CD14-positive monocyte (primary cell): ENCODE data around the gene SERPINA1. TPM values are rescaled to one million over a fixed set of nuclear protein-coding genes. Genes with fewer than 3 reads are reported as not detected.
A peak's percentile ranks its signal among the peaks of the same experiment; 100 is the strongest.

ENCODE experiments used
- DNase-seq, 3 donors: peaks; one replicate each; pipeline ENCODE4 v3.0.0-alpha.2; 2011 to 2022
- H2AFZ ChIP-seq: 2 replicates; pipeline ENCODE4 v1.6.0; 2012; ENCODE audit warnings: mild to moderate bottlenecking, low read depth, low read length, inconsistent platforms; ENCODE audit not compliant: insufficient read depth, poor library complexity, severe bottlenecking
- H3K27ac ChIP-seq, 2 donors: 1 replicate in 1 of 2; 2 replicates in 1 of 2; pipeline ENCODE4 v1.5.1; 2012 to 2013; ENCODE audit warnings: low read length in 2 of 2, control low read depth in 1 of 2, inconsistent platforms in 1 of 2, low read depth in 1 of 2, mild to moderate bottlenecking in 1 of 2
- H3K27me3 ChIP-seq, 2 donors: one replicate each; pipeline versions ENCODE4 v1.6.0 to v1.6.1; 2011 to 2013; ENCODE audit warnings: low read length in 2 of 2; ENCODE audit not compliant: control insufficient read depth in 2 of 2, insufficient read depth in 2 of 2
- H3K36me3 ChIP-seq, 2 donors: replicated peaks in 1 of 2; 1 replicate in 1 of 2; 2 replicates in 1 of 2; pipeline versions ENCODE4 v1.5.1 to v1.6.1; 2012 to 2013; ENCODE audit warnings: low read length in 2 of 2, control low read depth in 1 of 2, inconsistent platforms in 1 of 2, mild to moderate bottlenecking in 1 of 2; ENCODE audit not compliant: insufficient read depth in 2 of 2, control insufficient read depth in 1 of 2
- H3K4me1 ChIP-seq, 2 donors: 1 replicate in 1 of 2; 2 replicates in 1 of 2; pipeline versions ENCODE4 v1.5.1 to v1.6.1; 2012 to 2013; ENCODE audit warnings: low read length in 2 of 2, control low read depth in 1 of 2, inconsistent platforms in 1 of 2, mild to moderate bottlenecking in 1 of 2, moderate library complexity in 1 of 2; ENCODE audit not compliant: insufficient read depth in 2 of 2, control insufficient read depth in 1 of 2
- H3K4me2 ChIP-seq: replicated peaks from 2 replicates; pipeline ENCODE3; 2012; ENCODE audit warnings: low read length, moderate library complexity, mild to moderate bottlenecking; ENCODE audit not compliant: poor library complexity, severe bottlenecking; ENCODE audit errors: extremely low read depth
- H3K4me3 ChIP-seq, 3 experiments: fragments of 200-600 bp in 1 of 3; sonication (generic) in 1 of 3; replicated peaks in 1 of 3; 1 replicate in 2 of 3; 2 replicates in 1 of 3; pipeline ENCODE4 v1.5.1; 2011 to 2013; ENCODE audit warnings: low read length in 3 of 3, mild to moderate bottlenecking in 3 of 3, control low read depth in 2 of 3, low read depth in 2 of 3, inconsistent platforms in 1 of 3, moderate library complexity in 1 of 3
- H3K79me2 ChIP-seq: 2 replicates; pipeline ENCODE4 v1.6.0; 2012; ENCODE audit warnings: mild to moderate bottlenecking, control low read depth, inconsistent platforms, low read length, moderate library complexity; ENCODE audit not compliant: insufficient read depth
- H3K9ac ChIP-seq: 2 replicates; pipeline ENCODE4 v1.6.0; 2017; ENCODE audit warnings: low read length, mild to moderate bottlenecking; ENCODE audit not compliant: insufficient read depth, poor library complexity, severe bottlenecking
- H3K9me3 ChIP-seq, 2 donors: replicated peaks in 1 of 2; 1 replicate in 1 of 2; 2 replicates in 1 of 2; pipeline versions ENCODE4 v1.5.1 to v1.6.1; 2012 to 2013; ENCODE audit warnings: low read length in 2 of 2, control low read depth in 1 of 2; ENCODE audit not compliant: control insufficient read depth in 1 of 2, insufficient read depth in 1 of 2
- H4K20me1 ChIP-seq: 2 replicates; pipeline ENCODE4 v1.6.0; 2012; ENCODE audit warnings: mild to moderate bottlenecking, low read length, control low read depth, moderate library complexity; ENCODE audit not compliant: insufficient read depth
- H3K27ac Mint-ChIP-seq, 7 donors: one replicate each; pipeline ENCODE4 v1.8.0; 2020; ENCODE audit warnings: mild to moderate bottlenecking in 7 of 7, mixed read lengths in 7 of 7, moderate library complexity in 6 of 7, inconsistent platforms in 2 of 7
- H3K27me3 Mint-ChIP-seq, 3 donors: one replicate each; pipeline ENCODE4 v1.8.0; 2021 to 2022; ENCODE audit warnings: low read depth in 3 of 3, mild to moderate bottlenecking in 3 of 3, mixed read lengths in 3 of 3, moderate library complexity in 3 of 3, inconsistent platforms in 1 of 3
- H3K36me3 Mint-ChIP-seq, 2 donors: one replicate each; pipeline ENCODE4 v1.8.0; 2020; ENCODE audit warnings: mixed read lengths in 2 of 2, inconsistent platforms in 1 of 2, mild to moderate bottlenecking in 1 of 2
- H3K4me1 Mint-ChIP-seq: one replicate; pipeline ENCODE4 v1.8.0; 2020; ENCODE audit warnings: mild to moderate bottlenecking, mixed read lengths
- H3K4me3 Mint-ChIP-seq, 2 donors: one replicate each; pipeline ENCODE4 v1.8.0; 2020; ENCODE audit warnings: mild to moderate bottlenecking in 2 of 2, mixed read lengths in 2 of 2, moderate library complexity in 1 of 2
- H3K9me3 Mint-ChIP-seq, 7 donors: one replicate each; pipeline ENCODE4 v1.8.0; 2020 to 2022; ENCODE audit warnings: mixed read lengths in 7 of 7, mild to moderate bottlenecking in 6 of 7, moderate library complexity in 6 of 7, inconsistent platforms in 2 of 7
- CTCF ChIP-seq: fragments of 200-600 bp; IDR thresholded peaks from one replicate; pipeline ENCODE4 v1.8.0; 2022; ENCODE audit warnings: antibody characterized with exemption, mild to moderate bottlenecking
- WGBS: methylation state at CpG from one replicate; pipeline ENCODE4 v1.1.5; 2013; ENCODE audit warnings: missing lambda C conversion rate; ENCODE audit not compliant: insufficient coverage; 5-methylcytosine and 5-hydroxymethylcytosine counted together
- intact Hi-C, 2 donors: fragments of 100-400 bp; cut with micrococcal nuclease; formaldehyde crosslinking; loops; one replicate each; pipeline versions ENCODE4 v1.15.0 to v1.15.1; 2023
- polyA plus RNA-seq, 3 donors: library from polyadenylated mRNA; depleted of rRNA in 1 of 3; unstranded in 2 of 3; stranded (reverse) in 1 of 3; fragments of 300-500 nt in 2 of 3; fragments of >200 nt in 1 of 3; fragmentation: Illumina TruSeq in 2 of 3; gene quantifications; 1 replicate in 2 of 3; 2 replicates in 1 of 3; pipeline ENCODE4 v1.2.3, GENCODE V29; 2012 to 2021

The SERPINA1 gene
- polyA plus RNA-seq, 3 donors, result 1,278 to 2,075 (median 2,042) TPM

- DNase-seq, result no peak
- H3K27me3 Mint-ChIP-seq, result peaks cover 0 to 4% (median 3%) of the 10 kb centered on the region in 3 donors
- Histone ChIP-seq H3K9me3 (no peaks in the 10 kb centered on the region), H4K20me1 (no peaks in the 10 kb centered on the region), H3K9ac (no peak overlapping the region), H3K4me3 (no peak overlapping the region), H3K27me3 (no peaks in the 10 kb centered on the region), H3K27ac (no peak overlapping the region), H2AFZ (no peak overlapping the region), H3K4me1 (peaks cover 22% of the 10 kb centered on the region in 2 donors), H3K4me2 (no peak overlapping the region), H3K36me3 (no peaks in the 10 kb centered on the region), H3K79me2 (no peaks in the 10 kb centered on the region)
- TF ChIP-seq CTCF, result no peak
- H3K4me1 Mint-ChIP-seq, result peaks cover 23% of the 10 kb centered on the region
- peaks cover 0 to 2% of the 10 kb centered on the region in 2 donors for H3K36me3 Mint-ChIP-seq
- no peak overlapping the region for H3K4me3 Mint-ChIP-seq
- H3K9me3 Mint-ChIP-seq, result peaks cover 0 to 2% (median 0%) of the 10 kb centered on the region in 7 donors
- intact Hi-C loops, result no loop called here
- WGBS, result 100% methylated on average over 1 of the region's 3 CpGs
- H3K27ac Mint-ChIP-seq, result no peak overlapping the region
Measured at GRCh38 chr14:94365624-94366023, 22.8 kb downstream of the SERPINA1 start.

- Mint-ChIP-seq H3K27me3 (peaks cover 0 to 4% (median 4%) of the 10 kb centered on the region in 3 donors), H3K4me1 (peaks cover 23% of the 10 kb centered on the region), H3K27ac (peak overlapping the region in 1 of 7 donors; percentile 43), H3K9me3 (peaks cover 0 to 2% (median 0%) of the 10 kb centered on the region in 7 donors), H3K36me3 (peaks cover 0 to 2% of the 10 kb centered on the region in 2 donors), H3K4me3 (no peak overlapping the region)
- intact Hi-C loops, result loop anchor here (1.0 kb wide), 1 partner anchor 15 kb away; no protein-coding TSS in a partner anchor
- no peak overlapping the region for H3K4me3 ChIP-seq
- no peak for DNase-seq
- H3K27me3 ChIP-seq, result no peaks in the 10 kb centered on the region
- no peak for TF ChIP-seq CTCF
- no peaks in the 10 kb centered on the region for H4K20me1 ChIP-seq
- no peaks in the 10 kb centered on the region for H3K9me3 ChIP-seq
- H3K36me3 ChIP-seq, result no peaks in the 10 kb centered on the region
- H3K4me2 ChIP-seq, result no peak overlapping the region
- peaks cover 22% of the 10 kb centered on the region in 2 donors for H3K4me1 ChIP-seq
- WGBS, result 62% methylated on average over 4 of the region's 5 CpGs
- H3K27ac ChIP-seq, result no peak overlapping the region
- H3K79me2 ChIP-seq, result no peaks in the 10 kb centered on the region
- H2AFZ ChIP-seq, result no peak overlapping the region
- H3K9ac ChIP-seq, result no peak overlapping the region
Measured at GRCh38 chr14:94364964-94365363, 23.4 kb downstream of the SERPINA1 start.
